SK-N-MC (cell line): ENCODE data around the gene UGT1A4.

Experiments used
- DNase-seq: peaks from one replicate; pipeline ENCODE4 v3.0.0-alpha.2; 2011; ENCODE audit warnings: low read depth, low spot score
- H3K27ac ChIP-seq: fragments of 200-600 bp; sonication (generic); 2 replicates; pipeline ENCODE4 v1.5.1; 2016; ENCODE audit warnings: mixed run types
- H3K36me3 ChIP-seq: fragments of 200-600 bp; sonication (generic); 2 replicates; pipeline ENCODE4 v1.6.1; 2017; ENCODE audit warnings: antibody characterized with exemption, low read length, mixed read lengths; ENCODE audit not compliant: insufficient read depth
- H3K4me3 ChIP-seq: fragments of 200-600 bp; sonication (generic); 2 replicates; pipeline ENCODE4 v1.5.1; 2016
- H3K9ac ChIP-seq: fragments of 200-600 bp; sonication (generic); 2 replicates; pipeline ENCODE4 v1.8.0; 2017; ENCODE audit warnings: mixed run types, mixed read lengths; ENCODE audit not compliant: insufficient read length
- H3K9me3 ChIP-seq: fragments of 200-600 bp; sonication (generic); 2 replicates; pipeline ENCODE4 v1.6.1; 2017; ENCODE audit warnings: low read depth, mild to moderate bottlenecking, antibody characterized with exemption, low read length, moderate library complexity, mixed read lengths
- EZH2 ChIP-seq: fragments of 200-600 bp; sonication (generic); IDR thresholded peaks from one replicate; pipeline ENCODE4 v1.6.1; 2017; ENCODE audit warnings: antibody characterized with exemption
- FOXP2 ChIP-seq: optimal IDR thresholded peaks from 2 replicates; pipeline ENCODE3; 2011; ENCODE audit warnings: mild to moderate bottlenecking, moderate library complexity; ENCODE audit not compliant: insufficient read depth; ENCODE audit errors: extremely low read length, control extremely low read depth
- POLR2AphosphoS5 ChIP-seq: IDR thresholded peaks from 2 replicates; pipeline ENCODE4 v1.6.1; 2012; ENCODE audit warnings: mild to moderate bottlenecking, low read depth, low read length, borderline replicate concordance

Gene UGT1A4

GRCh38 chr2:233815861-233816260 is 97.3 kb downstream of the UGT1A4 start:
- Histone ChIP-seq H3K27ac (no peak overlapping the region), H3K9ac (no peak overlapping the region), H3K36me3 (peaks cover 11% of the 10 kb centered on the region; the same call in 1 of the 2 replicates), H3K9me3 (no peaks in the 10 kb centered on the region), H3K4me3 (no peak overlapping the region)
- TF ChIP-seq EZH2 (no peak), POLR2AphosphoS5 (no peak), FOXP2 (no peak)
- DNase-seq: no peak

DNA sequence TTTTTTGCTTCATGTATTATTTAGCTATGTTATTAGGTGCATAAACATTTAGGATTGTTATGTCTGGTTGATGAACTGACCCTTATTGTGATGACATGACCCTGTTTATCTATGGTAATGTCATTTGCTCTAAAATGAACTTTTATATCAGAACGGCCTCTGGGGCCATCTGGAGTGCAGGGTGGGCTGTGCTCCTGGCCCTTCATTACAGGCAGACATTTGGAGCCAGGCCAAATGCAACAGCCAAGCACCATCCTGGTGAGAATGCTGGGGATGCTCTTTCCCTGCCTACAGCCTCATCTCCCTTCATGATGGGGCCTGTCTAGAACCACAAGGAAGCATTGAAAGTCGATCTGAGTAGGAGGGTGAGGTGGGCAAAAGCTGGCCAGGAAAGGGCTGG is 97.8 kb downstream of the UGT1A4 start:
- H3K27ac ChIP-seq: no peak overlapping the region
- H3K36me3 ChIP-seq: peaks cover 11% of the 10 kb centered on the region; the same call in 1 of the 2 replicates
- DNase-seq: no peak
- no peak overlapping the region for H3K9ac ChIP-seq
- no peaks in the 10 kb centered on the region for H3K9me3 ChIP-seq
- H3K4me3 ChIP-seq: no peak overlapping the region
- TF ChIP-seq FOXP2 (no peak), EZH2 (no peak), POLR2AphosphoS5 (no peak)

GRCh38 chr2:233816771-233817170 is 98.2 kb downstream of the UGT1A4 start:
- TF ChIP-seq POLR2AphosphoS5: no peak
- TF ChIP-seq FOXP2: no peak
- TF ChIP-seq EZH2: no peak
- H3K36me3 ChIP-seq: peaks cover 11% of the 10 kb centered on the region; the same call in 1 of the 2 replicates
- no peak for DNase-seq
- no peaks in the 10 kb centered on the region for H3K9me3 ChIP-seq
- no peak overlapping the region for H3K27ac ChIP-seq
- no peak overlapping the region for H3K9ac ChIP-seq
- no peak overlapping the region for H3K4me3 ChIP-seq

DNA sequence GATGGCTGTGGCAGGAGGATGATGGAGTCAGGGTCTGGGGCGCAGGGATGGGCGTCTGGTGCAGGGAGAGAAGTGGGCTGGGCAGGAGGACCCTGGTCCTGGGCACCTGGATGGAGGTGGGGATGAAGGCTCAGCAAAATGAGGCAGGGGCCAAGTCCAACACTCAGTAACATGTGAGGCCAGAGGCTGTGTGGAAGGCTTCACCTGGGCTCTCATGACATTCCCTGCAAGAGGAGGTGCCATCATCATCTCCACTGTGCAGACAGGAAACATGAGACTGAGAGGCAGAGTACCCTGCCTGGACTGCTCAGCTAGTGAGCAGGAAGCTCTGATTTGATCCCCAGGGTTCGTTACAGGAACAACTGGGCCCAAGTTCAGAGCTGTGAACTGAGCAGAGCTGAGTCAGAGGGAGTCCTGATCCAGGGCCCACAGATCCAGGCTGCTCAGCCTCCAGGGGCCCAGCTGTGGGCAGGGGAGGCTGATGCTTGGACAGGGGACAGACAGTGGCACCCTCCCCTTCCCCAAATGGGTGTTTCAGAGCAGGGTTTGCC is 98.9 kb downstream of the UGT1A4 start:
- DNase-seq: no peak
- no peak for TF ChIP-seq FOXP2
- TF ChIP-seq POLR2AphosphoS5: no peak
- no peak for TF ChIP-seq EZH2

DNA sequence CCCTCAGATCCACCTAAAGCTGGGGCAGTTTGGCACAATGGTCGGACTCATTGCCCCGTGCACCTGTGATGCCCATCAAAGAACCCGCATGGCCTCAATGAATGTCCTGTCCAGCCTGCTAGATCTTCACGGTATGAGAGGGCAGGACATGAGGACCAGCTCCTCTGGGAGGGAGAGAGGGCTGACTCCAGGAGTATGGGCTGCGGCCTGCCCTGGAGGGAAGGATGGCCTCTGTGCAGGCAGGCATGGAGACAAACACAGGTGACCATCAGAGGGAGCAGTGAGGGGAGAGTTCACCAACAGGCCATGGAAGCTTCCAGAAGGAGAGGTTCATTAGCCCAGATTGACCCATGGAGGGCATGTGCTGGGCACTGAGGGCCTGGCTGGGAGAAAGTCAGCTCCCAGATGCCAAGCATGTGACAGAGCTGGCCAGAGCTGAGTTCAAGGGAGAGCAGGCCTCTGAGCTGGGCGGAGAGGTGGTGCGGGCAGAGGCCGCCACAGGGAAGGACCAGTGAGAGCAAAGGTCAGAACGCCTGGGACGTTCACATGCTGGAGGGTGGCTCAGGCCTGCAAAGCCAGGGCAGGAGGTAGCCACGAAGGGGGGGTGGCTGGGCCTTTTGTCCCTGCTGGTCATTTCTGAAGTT is 99.6 kb downstream of the UGT1A4 start:
- H3K27ac ChIP-seq: no peak overlapping the region
- no peaks in the 10 kb centered on the region for H3K9me3 ChIP-seq
- H3K9ac ChIP-seq: no peak overlapping the region
- DNase-seq: no peak
- TF ChIP-seq EZH2 (no peak), POLR2AphosphoS5 (no peak), FOXP2 (no peak)
- no peak overlapping the region for H3K4me3 ChIP-seq
- H3K36me3 ChIP-seq: peaks cover 11% of the 10 kb centered on the region; the same call in 1 of the 2 replicates

More for the DNA sequence above, 98.9 kb downstream of the UGT1A4 start:
- Histone ChIP-seq H3K9ac (no peak overlapping the region), H3K9me3 (no peaks in the 10 kb centered on the region), H3K4me3 (no peak overlapping the region), H3K27ac (no peak overlapping the region), H3K36me3 (peaks cover 11% of the 10 kb centered on the region; the same call in 1 of the 2 replicates)

- TF ChIP-seq POLR2AphosphoS5 (no peak), FOXP2 (no peak), EZH2 (no peak)
- H3K27ac ChIP-seq: no peak overlapping the region
- H3K36me3 ChIP-seq: peaks cover 11% of the 10 kb centered on the region; the same call in 1 of the 2 replicates
- DNase-seq: no peak
- no peak overlapping the region for H3K9ac ChIP-seq
- H3K9me3 ChIP-seq: no peaks in the 10 kb centered on the region
- H3K4me3 ChIP-seq: no peak overlapping the region
These were observed 100.4 kb downstream of the UGT1A4 start for GRCh38 chr2:233818639-233819621.

- Histone ChIP-seq H3K4me3 (no peak overlapping the region), H3K9me3 (no peaks in the 10 kb centered on the region), H3K27ac (no peak overlapping the region), H3K36me3 (peaks cover 7% of the 10 kb centered on the region; the same call in 1 of the 2 replicates), H3K9ac (no peak overlapping the region)
- TF ChIP-seq POLR2AphosphoS5 (no peak), FOXP2 (no peak), EZH2 (no peak)
- no peak for DNase-seq
These were observed 101.6 kb downstream of the UGT1A4 start for GRCh38 chr2:233819884-233820773.
